GM12873 (cell line): Measurements from ENCODE around the gene GALK1.

Experiments
- TF ChIP-seq, protein P1 (sequence below): IDR thresholded peaks from 2 replicates; pipeline ENCODE4 v1.5.1; 2012; ENCODE audit warnings: low read depth, mild to moderate bottlenecking, moderate library complexity, low read length, control low read depth; ENCODE audit not compliant: insufficient read depth; ENCODE audit errors: missing control alignments

GALK1 gene

GRCh38 chr17:75783069-75783783 is 18.2 kb upstream of the GALK1 start:
- TF ChIP-seq, protein P1, sequence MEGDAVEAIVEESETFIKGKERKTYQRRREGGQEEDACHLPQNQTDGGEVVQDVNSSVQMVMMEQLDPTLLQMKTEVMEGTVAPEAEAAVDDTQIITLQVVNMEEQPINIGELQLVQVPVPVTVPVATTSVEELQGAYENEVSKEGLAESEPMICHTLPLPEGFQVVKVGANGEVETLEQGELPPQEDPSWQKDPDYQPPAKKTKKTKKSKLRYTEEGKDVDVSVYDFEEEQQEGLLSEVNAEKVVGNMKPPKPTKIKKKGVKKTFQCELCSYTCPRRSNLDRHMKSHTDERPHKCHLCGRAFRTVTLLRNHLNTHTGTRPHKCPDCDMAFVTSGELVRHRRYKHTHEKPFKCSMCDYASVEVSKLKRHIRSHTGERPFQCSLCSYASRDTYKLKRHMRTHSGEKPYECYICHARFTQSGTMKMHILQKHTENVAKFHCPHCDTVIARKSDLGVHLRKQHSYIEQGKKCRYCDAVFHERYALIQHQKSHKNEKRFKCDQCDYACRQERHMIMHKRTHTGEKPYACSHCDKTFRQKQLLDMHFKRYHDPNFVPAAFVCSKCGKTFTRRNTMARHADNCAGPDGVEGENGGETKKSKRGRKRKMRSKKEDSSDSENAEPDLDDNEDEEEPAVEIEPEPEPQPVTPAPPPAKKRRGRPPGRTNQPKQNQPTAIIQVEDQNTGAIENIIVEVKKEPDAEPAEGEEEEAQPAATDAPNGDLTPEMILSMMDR, result peak; percentile 67

DNA sequence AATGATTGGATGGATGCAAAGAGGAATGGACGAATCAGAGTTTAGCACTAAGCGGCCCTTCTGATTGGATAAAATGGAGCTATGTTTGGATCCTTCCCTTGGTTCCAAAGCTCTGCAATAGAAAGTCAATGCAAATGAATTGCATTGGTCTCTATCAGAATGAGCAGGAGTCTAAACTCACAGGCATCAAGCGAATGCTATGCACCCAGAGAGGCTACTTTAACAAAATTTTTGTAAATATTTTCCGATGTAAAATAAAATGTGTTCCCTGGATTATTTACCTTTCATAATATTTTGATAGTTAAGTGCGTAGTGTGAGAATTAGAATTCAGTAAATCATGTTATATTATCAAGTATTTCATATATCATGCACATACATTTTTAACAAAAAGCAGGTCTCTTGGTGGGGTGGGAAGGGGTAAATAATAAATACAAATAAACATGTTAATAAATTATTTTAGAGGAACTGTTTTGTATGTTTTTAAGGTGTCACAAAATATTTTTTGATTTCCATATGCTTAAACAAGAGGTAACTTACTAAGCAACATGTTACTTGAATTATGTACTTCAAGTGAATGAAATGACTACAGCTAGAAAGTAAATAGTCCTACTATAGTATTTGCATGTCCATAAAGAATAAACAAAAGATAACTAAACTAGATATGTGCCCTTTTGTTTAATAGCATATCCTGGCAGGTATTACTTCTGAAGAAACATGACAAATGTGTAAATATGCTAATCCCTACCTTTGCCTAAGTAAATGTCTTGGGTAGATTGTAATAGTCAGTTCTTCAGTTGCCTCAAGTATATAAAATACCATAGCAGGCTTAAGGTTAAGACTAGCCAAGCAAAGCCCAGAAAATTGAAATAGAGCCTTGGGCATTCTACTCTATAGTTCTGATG is 15.2 kb upstream of the GALK1 start:
- TF ChIP-seq, protein P1, result no peak

DNA sequence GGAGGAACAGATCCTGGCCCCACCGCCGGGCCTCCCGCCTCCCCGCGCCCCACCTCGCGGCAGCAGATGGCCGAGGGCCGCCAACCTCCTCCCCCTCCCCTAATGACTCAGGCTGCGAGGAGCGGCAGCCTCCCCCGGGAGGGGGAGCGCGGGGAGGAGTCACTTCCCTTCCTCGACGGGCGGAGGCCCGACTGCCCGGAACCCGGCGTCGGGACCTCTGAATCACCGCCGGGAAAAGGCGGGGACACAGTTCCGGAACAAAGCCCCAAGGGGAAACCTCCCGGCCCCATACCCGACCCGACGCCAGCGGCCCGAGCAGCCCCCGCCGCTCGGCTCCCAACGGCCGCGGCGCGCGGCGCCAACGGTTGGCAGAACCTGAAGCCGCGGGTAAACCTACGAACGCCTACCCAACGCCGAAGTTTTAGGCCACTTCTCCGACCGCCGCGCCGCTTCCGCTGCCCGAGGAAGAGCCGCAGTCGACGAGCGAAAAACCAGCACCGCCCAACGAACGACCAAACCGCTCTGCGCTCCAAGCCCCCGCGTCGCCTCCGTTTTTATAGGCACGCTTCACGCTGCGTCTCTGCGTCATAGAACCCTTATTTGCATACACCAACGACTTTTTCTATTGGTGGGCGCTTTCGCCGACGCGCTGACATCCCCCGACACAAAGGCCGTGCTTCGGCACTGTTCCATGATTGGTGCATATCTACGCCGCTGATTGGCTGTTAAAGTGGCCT is 14.4 kb upstream of the GALK1 start:
- TF ChIP-seq, protein P1, result no peak

DNA sequence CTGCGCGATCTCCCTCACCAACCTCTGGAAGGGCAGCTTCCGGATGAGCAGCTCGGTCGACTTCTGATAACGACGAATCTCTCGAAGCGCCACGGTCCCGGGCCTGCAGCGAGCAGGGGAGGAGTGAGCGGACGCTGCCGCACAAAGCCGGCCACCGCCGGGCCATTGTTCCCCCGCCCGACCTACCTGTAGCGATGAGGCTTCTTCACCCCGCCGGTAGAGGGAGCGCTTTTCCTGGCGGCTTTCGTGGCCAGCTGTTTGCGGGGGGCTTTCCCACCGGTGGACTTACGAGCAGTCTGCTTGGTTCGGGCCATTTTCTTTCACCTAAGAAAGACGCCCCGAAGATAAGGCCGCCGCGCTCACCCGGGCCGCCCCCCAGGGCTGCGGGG is 13.9 kb upstream of the GALK1 start:
- TF ChIP-seq, protein P1, result peak; percentile 75

DNA sequence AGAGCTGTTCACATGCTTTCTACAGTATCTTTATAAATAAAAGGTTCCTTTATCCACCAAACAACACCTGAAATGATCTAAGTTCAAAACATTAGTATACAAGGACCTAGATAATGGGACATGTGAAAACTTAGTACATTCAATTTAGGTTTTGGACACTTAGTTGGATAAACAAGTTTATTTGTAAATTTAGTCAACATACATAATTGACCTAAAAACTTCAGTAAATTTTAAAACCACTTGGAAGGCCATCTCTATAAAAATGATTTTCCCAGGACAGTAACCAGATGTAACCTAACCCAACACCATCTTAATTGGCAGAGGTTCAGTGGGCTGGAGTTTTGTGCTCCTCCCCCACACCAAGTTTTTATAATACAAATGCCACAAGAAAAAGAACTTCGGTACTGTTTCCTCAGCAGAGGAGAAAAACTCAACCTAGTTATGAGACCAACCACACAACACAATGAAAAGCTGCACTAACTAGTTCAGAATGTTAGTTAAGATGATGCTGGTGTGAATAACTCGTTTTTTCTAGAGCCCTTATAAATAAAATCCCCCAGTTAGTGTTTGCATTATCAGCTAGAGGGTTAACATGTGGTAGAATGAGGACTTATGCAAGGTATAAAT is 12.4 kb upstream of the GALK1 start:
- TF ChIP-seq, protein P1, result no peak

DNA sequence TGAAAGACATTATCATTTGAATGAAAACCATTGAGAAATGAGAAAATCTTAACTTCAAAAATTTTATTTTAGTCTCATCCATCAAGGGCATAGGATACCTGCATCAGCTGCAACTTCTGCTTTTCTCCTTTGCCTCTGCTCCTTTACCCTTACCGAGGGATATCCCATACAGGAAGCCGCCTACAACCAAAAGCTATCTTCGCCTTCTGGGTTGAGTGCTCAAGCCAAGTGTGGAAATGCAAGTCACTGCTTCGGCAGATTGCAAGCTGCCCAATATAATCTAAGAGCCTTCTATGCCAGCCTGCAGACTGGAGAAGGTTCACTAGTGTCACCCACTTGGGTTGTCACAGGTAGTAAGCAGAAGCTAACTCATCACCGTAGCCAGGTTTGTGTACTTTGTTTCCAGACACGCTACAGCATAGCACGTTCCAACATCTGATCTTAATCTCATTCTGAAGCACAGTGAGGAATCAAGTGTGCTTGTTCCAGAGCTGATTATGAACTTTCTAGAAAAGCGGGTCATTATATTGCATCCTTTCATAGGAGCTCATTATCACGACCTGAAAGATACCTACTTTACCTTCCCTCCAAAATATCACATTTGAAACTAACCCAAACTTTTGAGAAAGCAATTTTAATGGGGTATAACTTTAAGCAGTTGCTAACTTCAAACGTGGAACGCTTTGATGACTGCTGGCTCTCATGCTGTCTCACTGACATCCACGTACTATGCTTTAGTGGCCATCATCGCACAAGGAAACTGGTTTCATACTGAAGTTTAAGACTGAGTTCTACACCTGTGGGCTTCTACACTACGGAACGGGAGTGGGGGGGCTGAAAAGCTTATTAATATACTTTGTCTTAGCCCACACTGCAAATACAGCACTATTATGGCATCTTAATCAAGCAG is 11.6 kb upstream of the GALK1 start:
- TF ChIP-seq, protein P1, result no peak
